Breast epithelium (tissue), 3 donors: ENCODE data around the gene FAM163A.

Experiments used
- POLR2A ChIP-seq: fragments of 450-650 bp; IDR thresholded peaks from one replicate; pipeline ENCODE4 v1.6.1; 2016; ENCODE audit warnings: antibody characterized with exemption, mild to moderate bottlenecking, moderate library complexity
- POLR2AphosphoS5 ChIP-seq, 3 donors: sonication (generic); formaldehyde crosslinking; IDR thresholded peaks; one replicate each; pipeline ENCODE4 v1.6.1; 2017; ENCODE audit warnings: antibody characterized with exemption in 3 of 3
- TF ChIP-seq, protein P1 (sequence below), 3 donors: fragments of 450-650 bp; IDR thresholded peaks; one replicate each; pipeline ENCODE4 v1.5.1; 2016 to 2017; ENCODE audit warnings: antibody characterized with exemption in 3 of 3, mild to moderate bottlenecking in 3 of 3, moderate library complexity in 3 of 3

GRCh38 chr1:179800481-179800880 is 57.4 kb downstream of the FAM163A start:
- TF ChIP-seq, protein P1, sequence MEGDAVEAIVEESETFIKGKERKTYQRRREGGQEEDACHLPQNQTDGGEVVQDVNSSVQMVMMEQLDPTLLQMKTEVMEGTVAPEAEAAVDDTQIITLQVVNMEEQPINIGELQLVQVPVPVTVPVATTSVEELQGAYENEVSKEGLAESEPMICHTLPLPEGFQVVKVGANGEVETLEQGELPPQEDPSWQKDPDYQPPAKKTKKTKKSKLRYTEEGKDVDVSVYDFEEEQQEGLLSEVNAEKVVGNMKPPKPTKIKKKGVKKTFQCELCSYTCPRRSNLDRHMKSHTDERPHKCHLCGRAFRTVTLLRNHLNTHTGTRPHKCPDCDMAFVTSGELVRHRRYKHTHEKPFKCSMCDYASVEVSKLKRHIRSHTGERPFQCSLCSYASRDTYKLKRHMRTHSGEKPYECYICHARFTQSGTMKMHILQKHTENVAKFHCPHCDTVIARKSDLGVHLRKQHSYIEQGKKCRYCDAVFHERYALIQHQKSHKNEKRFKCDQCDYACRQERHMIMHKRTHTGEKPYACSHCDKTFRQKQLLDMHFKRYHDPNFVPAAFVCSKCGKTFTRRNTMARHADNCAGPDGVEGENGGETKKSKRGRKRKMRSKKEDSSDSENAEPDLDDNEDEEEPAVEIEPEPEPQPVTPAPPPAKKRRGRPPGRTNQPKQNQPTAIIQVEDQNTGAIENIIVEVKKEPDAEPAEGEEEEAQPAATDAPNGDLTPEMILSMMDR (IDR thresholded peaks at IDR 0.05): no peak
- TF ChIP-seq POLR2A: no peak
- TF ChIP-seq POLR2AphosphoS5 (IDR thresholded peaks at IDR 0.05): no peak
